Osteoblast (primary cell): ENCODE data around the gene MSANTD1. TPM values are rescaled to one million over a fixed set of nuclear protein-coding genes. Genes with fewer than 3 reads are reported as not detected.

ENCODE experiments used
- DNase-seq: peaks from one replicate; pipeline ENCODE4 v3.0.0; 2011; ENCODE audit warnings: low spot score, mixed read lengths; ENCODE audit not compliant: insufficient read length; ENCODE audit errors: missing footprints
- H2AFZ ChIP-seq: 2 replicates; pipeline ENCODE4 v1.6.0; 2011; ENCODE audit warnings: mild to moderate bottlenecking, low read length
- H3K27ac ChIP-seq: 2 replicates; pipeline ENCODE4 v1.5.1; 2011; ENCODE audit warnings: mild to moderate bottlenecking, low read depth, low read length, moderate library complexity
- H3K27me3 ChIP-seq: 2 replicates; pipeline ENCODE4 v1.6.0; 2012; ENCODE audit warnings: mild to moderate bottlenecking, control low read depth, inconsistent platforms, low read length, moderate library complexity; ENCODE audit not compliant: insufficient read depth
- H3K36me3 ChIP-seq: 2 replicates; pipeline ENCODE4 v1.5.1; 2011; ENCODE audit warnings: mild to moderate bottlenecking, low read length, control low read depth, moderate library complexity; ENCODE audit not compliant: insufficient read depth
- H3K4me1 ChIP-seq: 2 replicates; pipeline ENCODE4 v1.5.1; 2011; ENCODE audit warnings: mild to moderate bottlenecking, low read length, control low read depth, moderate library complexity; ENCODE audit not compliant: insufficient read depth
- H3K4me2 ChIP-seq: 2 replicates; pipeline ENCODE4 v1.6.0; 2011; ENCODE audit warnings: mild to moderate bottlenecking, low read length; ENCODE audit not compliant: insufficient read depth
- H3K4me3 ChIP-seq: fragments of 200-600 bp; sonication (generic); 3 replicates; pipeline ENCODE4 v1.5.1; 2012; ENCODE audit warnings: mild to moderate bottlenecking, low read length, inconsistent platforms; ENCODE audit not compliant: insufficient read depth
- H3K79me2 ChIP-seq: 2 replicates; pipeline ENCODE4 v1.6.0; 2012; ENCODE audit warnings: mild to moderate bottlenecking, low read length, control low read depth, inconsistent platforms; ENCODE audit not compliant: insufficient read depth
- H3K9me3 ChIP-seq: 2 replicates; pipeline ENCODE4 v1.5.1; 2011; ENCODE audit warnings: low read depth, low read length, control low read depth
- H4K20me1 ChIP-seq: 2 replicates; pipeline ENCODE4 v1.6.0; 2012; ENCODE audit warnings: mild to moderate bottlenecking, low read length, control low read depth; ENCODE audit not compliant: insufficient read depth
- CTCF ChIP-seq: IDR thresholded peaks from 2 replicates; pipeline ENCODE4 v1.5.1; 2011; ENCODE audit warnings: mild to moderate bottlenecking, low read depth, low read length, moderate library complexity; ENCODE audit errors: extremely low read depth
- total RNA-seq: library from RNA; depleted of rRNA; stranded (reverse); fragments of >200 nt; gene quantifications from 2 replicates; pipeline ENCODE4 v1.2.3, GENCODE V29; 2012

Gene MSANTD1
- total RNA-seq, 1 donor, result 0.72 TPM

GRCh38 chr4:3217266-3217665 lies 31.7 kb upstream of the MSANTD1 start:
- Histone ChIP-seq H3K36me3 (peaks cover 82% of the 10 kb centered on the region), H3K4me2 (no peak overlapping the region), H3K27me3 (no peaks in the 10 kb centered on the region), H3K9me3 (no peaks in the 10 kb centered on the region), H4K20me1 (no peaks in the 10 kb centered on the region), H3K4me1 (no peaks in the 10 kb centered on the region), H2AFZ (no peak overlapping the region), H3K4me3 (no peak overlapping the region), H3K27ac (no peak overlapping the region), H3K79me2 (no peaks in the 10 kb centered on the region)
- DNase-seq, result peak; percentile 71
- no peak for TF ChIP-seq CTCF

- H3K4me1 ChIP-seq, result no peaks in the 10 kb centered on the region
- H2AFZ ChIP-seq, result no peak overlapping the region
- peaks cover 82% of the 10 kb centered on the region for H3K36me3 ChIP-seq
- H3K4me2 ChIP-seq, result no peak overlapping the region
- no peaks in the 10 kb centered on the region for H3K27me3 ChIP-seq
- TF ChIP-seq CTCF, result no peak
- H3K4me3 ChIP-seq, result no peak overlapping the region
- no peaks in the 10 kb centered on the region for H3K9me3 ChIP-seq
- no peaks in the 10 kb centered on the region for H3K79me2 ChIP-seq
- DNase-seq, result peak; percentile 17
- H3K27ac ChIP-seq, result no peak overlapping the region
- no peaks in the 10 kb centered on the region for H4K20me1 ChIP-seq
These were observed 31.2 kb upstream of the MSANTD1 start for GRCh38 chr4:3217771-3218170.

- no peaks in the 10 kb centered on the region for H3K79me2 ChIP-seq
- peaks cover 86% of the 10 kb centered on the region for H3K36me3 ChIP-seq
- DNase-seq, result peak; percentile 11
- no peaks in the 10 kb centered on the region for H4K20me1 ChIP-seq
- H3K4me1 ChIP-seq, result no peaks in the 10 kb centered on the region
- no peaks in the 10 kb centered on the region for H3K27me3 ChIP-seq
- TF ChIP-seq CTCF, result no peak
- H2AFZ ChIP-seq, result no peak overlapping the region
- no peak overlapping the region for H3K4me3 ChIP-seq
- no peak overlapping the region for H3K4me2 ChIP-seq
- no peaks in the 10 kb centered on the region for H3K9me3 ChIP-seq
- no peak overlapping the region for H3K27ac ChIP-seq
These were observed 29.9 kb upstream of the MSANTD1 start for GRCh38 chr4:3218824-3219760.

GRCh38 chr4:3219761-3220475 lies 29.0 kb upstream of the MSANTD1 start:
- peaks cover 90% of the 10 kb centered on the region for H3K36me3 ChIP-seq

More at GRCh38 chr4:3219761-3220475, 29.0 kb upstream of the MSANTD1 start:
- DNase-seq, result peak; percentile 44
- Histone ChIP-seq H3K4me3 (no peak overlapping the region), H3K27ac (no peak overlapping the region), H3K79me2 (no peaks in the 10 kb centered on the region), H4K20me1 (no peaks in the 10 kb centered on the region), H3K27me3 (no peaks in the 10 kb centered on the region), H3K9me3 (no peaks in the 10 kb centered on the region), H3K4me1 (no peaks in the 10 kb centered on the region), H2AFZ (no peak overlapping the region), H3K4me2 (no peak overlapping the region)
- no peak for TF ChIP-seq CTCF
